Mesothelial cell of epicardium (in vitro differentiated cells): ENCODE measurements around the gene EFCAB6. TPM values are rescaled to one million over a fixed set of nuclear protein-coding genes. Genes with fewer than 3 reads are reported as not detected.

Source experiments
- DNase-seq, 2 experiments: peaks; one replicate each; pipeline ENCODE4 v3.0.0; 2021; ENCODE audit warnings: low spot score in 2 of 2; ENCODE audit not compliant: unreplicated experiment in 2 of 2
- H3K27ac Mint-ChIP-seq: 2 replicates; pipeline ENCODE4 v1.8.0; 2021; ENCODE audit warnings: mixed read lengths
- H3K27me3 Mint-ChIP-seq: 2 replicates; pipeline ENCODE4 v1.8.0; 2021; ENCODE audit warnings: low read depth, mixed read lengths
- H3K36me3 Mint-ChIP-seq: 2 replicates; pipeline ENCODE4 v1.8.0; 2021; ENCODE audit warnings: mixed read lengths
- H3K4me1 Mint-ChIP-seq: 2 replicates; pipeline ENCODE4 v1.8.0; 2021; ENCODE audit warnings: mixed read lengths
- H3K4me3 Mint-ChIP-seq: 2 replicates; pipeline ENCODE4 v1.8.0; 2021; ENCODE audit warnings: mild to moderate bottlenecking, moderate library complexity, mixed read lengths
- H3K9me3 Mint-ChIP-seq: 2 replicates; pipeline ENCODE4 v1.8.0; 2021; ENCODE audit warnings: mixed read lengths
- CTCF ChIP-seq: fragments of 200-600 bp; sonication (generic); IDR thresholded peaks from one replicate; pipeline ENCODE4 v1.5.0; 2021; ENCODE audit warnings: antibody characterized with exemption; ENCODE audit not compliant: unreplicated experiment
- total RNA-seq: library from RNA; stranded (reverse); gene quantifications from 3 replicates; pipeline ENCODE4 v1.2.1, GENCODE V29; 2021

Gene EFCAB6
- total RNA-seq, 1 donor from 2014 or later, result 2.6 TPM

GRCh38 chr22:43570531-43571165, 241.5 kb downstream of the EFCAB6 start:
- no peak for DNase-seq
- H3K4me1 Mint-ChIP-seq, result no peaks in the 10 kb centered on the region

DNA sequence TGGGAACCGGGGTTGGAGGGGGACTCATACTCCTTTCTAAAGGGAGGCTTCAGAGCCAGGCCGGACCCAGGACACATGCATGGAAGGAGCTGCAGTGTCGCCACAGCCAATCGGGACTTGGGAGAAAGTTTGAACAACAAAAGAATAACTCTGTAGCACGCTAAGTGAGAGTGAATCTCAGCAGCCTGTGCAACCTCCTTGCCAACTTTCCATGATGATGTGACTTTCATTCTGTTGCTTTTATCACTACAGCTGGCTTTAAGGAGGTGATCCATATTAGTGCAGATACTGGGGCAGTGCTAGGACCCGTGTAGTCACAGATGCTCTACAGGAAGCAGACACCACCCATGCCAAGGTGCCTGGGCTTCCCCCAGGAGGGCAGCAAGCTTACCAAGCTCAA, 243.0 kb downstream of the EFCAB6 start:
- Mint-ChIP-seq H3K27ac (no peak overlapping the region), H3K9me3 (no peaks in the 10 kb centered on the region), H3K4me3 (no peak overlapping the region), H3K36me3 (no peaks in the 10 kb centered on the region), H3K27me3 (peaks cover 46% of the 10 kb centered on the region), H3K4me1 (no peaks in the 10 kb centered on the region)
- TF ChIP-seq CTCF, result no peak
- DNase-seq, result no peak

More at GRCh38 chr22:43570531-43571165, 241.5 kb downstream of the EFCAB6 start:
- H3K9me3 Mint-ChIP-seq, result no peaks in the 10 kb centered on the region
- no peak overlapping the region for H3K4me3 Mint-ChIP-seq
- no peak overlapping the region for H3K27ac Mint-ChIP-seq
- TF ChIP-seq CTCF, result no peak
- no peaks in the 10 kb centered on the region for H3K36me3 Mint-ChIP-seq
- H3K27me3 Mint-ChIP-seq, result peaks cover 50% of the 10 kb centered on the region

DNA sequence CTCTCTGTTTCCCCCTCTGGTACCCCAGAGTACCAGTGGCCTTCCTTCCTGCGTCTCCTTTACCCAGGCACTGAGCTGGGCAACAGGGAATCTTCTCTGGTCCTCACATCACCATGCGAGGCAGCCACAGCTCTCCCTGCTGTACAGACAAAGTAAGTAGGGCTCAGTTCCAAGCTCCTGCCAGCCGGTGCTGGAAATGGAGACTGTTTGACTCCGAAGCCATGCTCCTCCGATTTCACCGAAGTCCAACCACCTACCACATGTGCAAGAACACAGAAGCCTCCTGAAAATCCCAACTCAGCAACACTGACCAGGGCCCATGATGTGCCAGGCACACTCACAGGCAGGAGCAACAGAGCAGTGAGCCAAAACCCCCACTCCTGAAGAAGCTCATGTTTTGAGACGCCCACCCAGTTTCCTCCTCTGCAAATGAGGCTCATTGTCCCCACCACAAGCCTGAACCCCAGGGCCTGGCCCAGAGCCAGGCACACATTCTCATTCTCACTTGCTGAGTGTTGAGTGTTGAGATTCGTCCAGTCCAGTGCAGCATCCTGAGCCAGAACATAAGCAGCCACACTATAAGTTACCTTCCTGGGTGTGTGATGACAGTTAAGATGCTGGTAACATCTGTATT, 244.3 kb downstream of the EFCAB6 start:
- Mint-ChIP-seq H3K36me3 (no peaks in the 10 kb centered on the region), H3K27ac (no peak overlapping the region), H3K27me3 (peaks cover 41% of the 10 kb centered on the region), H3K4me3 (no peak overlapping the region), H3K4me1 (no peaks in the 10 kb centered on the region), H3K9me3 (no peaks in the 10 kb centered on the region)
- DNase-seq, result no peak
- TF ChIP-seq CTCF, result no peak

GRCh38 chr22:43566561-43567332, 245.4 kb downstream of the EFCAB6 start:
- no peaks in the 10 kb centered on the region for H3K4me1 Mint-ChIP-seq
- peaks cover 31% of the 10 kb centered on the region for H3K27me3 Mint-ChIP-seq
- no peak for TF ChIP-seq CTCF
- H3K36me3 Mint-ChIP-seq, result no peaks in the 10 kb centered on the region
- no peak for DNase-seq
- no peak overlapping the region for H3K27ac Mint-ChIP-seq
- H3K9me3 Mint-ChIP-seq, result no peaks in the 10 kb centered on the region
- H3K4me3 Mint-ChIP-seq, result no peak overlapping the region

- no peaks in the 10 kb centered on the region for H3K4me1 Mint-ChIP-seq
- no peak overlapping the region for H3K4me3 Mint-ChIP-seq
- no peak overlapping the region for H3K27ac Mint-ChIP-seq
- no peak for TF ChIP-seq CTCF
- no peaks in the 10 kb centered on the region for H3K9me3 Mint-ChIP-seq
- H3K27me3 Mint-ChIP-seq, result peaks cover 24% of the 10 kb centered on the region
- DNase-seq, result no peak
- H3K36me3 Mint-ChIP-seq, result no peaks in the 10 kb centered on the region
Observed at GRCh38 chr22:43566021-43566420, 246.1 kb downstream of the EFCAB6 start.
